ENCODE data around the gene LHFPL2.

The LHFPL2 gene

DNA sequence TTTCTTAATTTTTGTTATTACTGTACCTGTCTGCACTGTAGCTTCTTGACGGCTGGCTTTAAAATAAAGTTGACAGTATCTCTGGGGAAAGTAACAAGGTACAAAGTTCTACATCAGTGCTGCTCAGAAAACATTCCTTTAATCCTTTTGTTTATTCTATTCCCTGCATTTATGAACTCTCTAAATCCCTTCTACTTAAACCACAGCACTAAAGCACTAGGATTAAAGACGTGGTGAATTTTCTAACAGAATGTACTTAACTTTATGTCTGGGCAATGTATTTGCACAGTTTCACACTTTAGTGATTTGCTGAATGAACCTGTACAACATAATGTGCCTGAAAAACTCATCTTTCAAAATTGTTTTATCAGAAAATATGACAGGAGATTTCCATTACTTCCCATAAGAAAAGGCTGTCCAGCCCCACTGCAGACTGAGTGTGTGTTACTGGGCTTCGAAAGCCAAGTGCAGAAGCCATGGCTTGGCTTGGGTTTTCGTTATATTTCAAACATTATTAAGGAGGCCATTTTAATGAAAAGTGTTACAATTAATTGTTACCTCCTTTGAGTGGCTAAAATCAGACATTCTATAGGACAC, 43.8 kb downstream of the LHFPL2 start:
- no peaks in the 10 kb centered on the region for H3K9me3 Mint-ChIP-seq
- no peak for DNase-seq (ENCODE audit: low spot score in 2 of 2)
- no peak for ATAC-seq
- no peaks in the 10 kb centered on the region for H3K36me3 Mint-ChIP-seq
- no peaks in the 10 kb centered on the region for H3K4me1 Mint-ChIP-seq
- H3K4me3 Mint-ChIP-seq = no peak overlapping the region
- H3K27ac Mint-ChIP-seq = no peak overlapping the region

- H3K4me1 Mint-ChIP-seq = no peaks in the 10 kb centered on the region
- no peaks in the 10 kb centered on the region for H3K36me3 Mint-ChIP-seq
- DNase-seq (ENCODE audit: low spot score in 2 of 2) = no peak
- ATAC-seq = no peak
- H3K27ac Mint-ChIP-seq = no peak overlapping the region
- no peak overlapping the region for H3K4me3 Mint-ChIP-seq
- no peaks in the 10 kb centered on the region for H3K9me3 Mint-ChIP-seq
Observed at GRCh38 chr5:78603636-78604175, 44.9 kb downstream of the LHFPL2 start.

DNA sequence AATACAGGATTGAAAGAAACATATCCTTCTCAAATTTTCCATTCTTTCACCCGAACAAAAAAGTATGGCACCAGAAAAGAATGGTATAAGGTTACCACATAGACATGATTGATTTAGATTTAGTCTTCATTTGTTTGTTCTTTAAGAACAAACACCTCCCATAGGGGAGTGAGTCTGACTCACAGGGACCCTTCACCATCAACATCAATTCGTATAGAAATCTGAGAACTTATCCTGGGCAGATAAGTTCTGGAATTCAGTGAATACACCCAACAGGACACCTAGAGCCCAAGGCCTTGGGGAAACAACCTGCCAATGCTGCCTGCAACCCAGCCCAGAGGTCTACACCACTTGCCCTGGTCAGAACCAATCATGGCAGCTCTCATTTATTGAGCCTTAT, 46.2 kb downstream of the LHFPL2 start:
- Mint-ChIP-seq H3K9me3 (no peaks in the 10 kb centered on the region), H3K36me3 (no peaks in the 10 kb centered on the region), H3K4me1 (no peaks in the 10 kb centered on the region), H3K4me3 (no peak overlapping the region), H3K27ac (no peak overlapping the region)
- no peak for ATAC-seq
- no peak for DNase-seq (ENCODE audit: low spot score in 2 of 2)

DNA sequence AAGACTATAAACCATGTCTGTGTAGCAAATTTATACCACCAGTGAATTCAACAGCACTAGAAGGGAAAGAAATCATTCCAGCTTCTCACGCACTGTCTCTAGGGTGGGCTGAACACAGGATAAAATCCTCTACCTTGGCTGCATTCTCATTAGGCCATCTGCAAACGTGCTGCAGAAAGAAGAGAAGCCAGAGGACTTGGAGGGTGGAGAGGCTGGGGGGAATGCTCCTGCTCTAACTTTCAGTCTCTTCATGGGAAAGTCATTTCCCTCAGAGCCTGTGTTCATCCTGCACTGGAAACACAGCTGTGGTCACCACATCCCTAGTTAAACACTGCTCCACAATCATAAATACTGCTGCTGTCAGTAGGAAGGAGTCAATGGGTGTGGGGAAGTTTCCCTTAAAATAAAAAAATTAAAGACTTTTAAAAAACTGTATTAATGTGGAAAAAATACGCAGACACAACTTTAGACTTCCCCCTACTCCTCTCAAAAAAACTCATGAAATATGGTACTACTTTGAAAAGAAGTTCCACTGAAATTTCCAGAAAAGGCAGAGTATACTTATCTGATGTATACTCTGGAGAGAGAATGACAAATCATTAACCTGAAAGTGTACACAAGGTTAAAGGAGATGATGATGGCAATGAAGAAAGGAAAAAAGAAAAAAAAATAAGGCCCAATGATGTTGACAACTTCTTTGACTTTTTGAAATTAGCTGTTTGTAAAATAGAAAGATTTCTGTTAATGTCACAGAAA, 46.8 kb downstream of the LHFPL2 start:
- Mint-ChIP-seq H3K4me3 (no peak overlapping the region), H3K27ac (no peak overlapping the region)
- no peak for ATAC-seq

GRCh38 chr5:78600687-78601414, 47.7 kb downstream of the LHFPL2 start:
- DNase-seq (ENCODE audit: low spot score in 2 of 2) (no peak), ATAC-seq (no peak)
- no peak overlapping the region for H3K27ac Mint-ChIP-seq

More for the DNA sequence above, 46.8 kb downstream of the LHFPL2 start:
- DNase-seq (ENCODE audit: low spot score in 2 of 2) = no peak
- H3K9me3 Mint-ChIP-seq = no peaks in the 10 kb centered on the region
- H3K36me3 Mint-ChIP-seq = no peaks in the 10 kb centered on the region
- H3K4me1 Mint-ChIP-seq = no peaks in the 10 kb centered on the region

GRCh38 chr5:78598973-78599372, 49.6 kb downstream of the LHFPL2 start:
- no peak overlapping the region for H3K27ac Mint-ChIP-seq
- no peaks in the 10 kb centered on the region for H3K9me3 Mint-ChIP-seq
- H3K4me3 Mint-ChIP-seq = no peak overlapping the region
- ATAC-seq (no peak), DNase-seq (ENCODE audit: low spot score in 2 of 2) (no peak)
- H3K4me1 Mint-ChIP-seq = no peaks in the 10 kb centered on the region
- H3K36me3 Mint-ChIP-seq = no peaks in the 10 kb centered on the region

More at GRCh38 chr5:78600687-78601414, 47.7 kb downstream of the LHFPL2 start:
- no peaks in the 10 kb centered on the region for H3K36me3 Mint-ChIP-seq
- H3K4me3 Mint-ChIP-seq = no peak overlapping the region
- H3K9me3 Mint-ChIP-seq = no peaks in the 10 kb centered on the region
- H3K4me1 Mint-ChIP-seq = no peaks in the 10 kb centered on the region

- Mint-ChIP-seq H3K36me3 (no peaks in the 10 kb centered on the region), H3K4me3 (no peak overlapping the region), H3K4me1 (no peaks in the 10 kb centered on the region), H3K9me3 (no peaks in the 10 kb centered on the region), H3K27ac (no peak overlapping the region)
- DNase-seq (ENCODE audit: low spot score in 2 of 2) (no peak), ATAC-seq (no peak)
Observed at GRCh38 chr5:78597974-78598371, 50.6 kb downstream of the LHFPL2 start.

DNA sequence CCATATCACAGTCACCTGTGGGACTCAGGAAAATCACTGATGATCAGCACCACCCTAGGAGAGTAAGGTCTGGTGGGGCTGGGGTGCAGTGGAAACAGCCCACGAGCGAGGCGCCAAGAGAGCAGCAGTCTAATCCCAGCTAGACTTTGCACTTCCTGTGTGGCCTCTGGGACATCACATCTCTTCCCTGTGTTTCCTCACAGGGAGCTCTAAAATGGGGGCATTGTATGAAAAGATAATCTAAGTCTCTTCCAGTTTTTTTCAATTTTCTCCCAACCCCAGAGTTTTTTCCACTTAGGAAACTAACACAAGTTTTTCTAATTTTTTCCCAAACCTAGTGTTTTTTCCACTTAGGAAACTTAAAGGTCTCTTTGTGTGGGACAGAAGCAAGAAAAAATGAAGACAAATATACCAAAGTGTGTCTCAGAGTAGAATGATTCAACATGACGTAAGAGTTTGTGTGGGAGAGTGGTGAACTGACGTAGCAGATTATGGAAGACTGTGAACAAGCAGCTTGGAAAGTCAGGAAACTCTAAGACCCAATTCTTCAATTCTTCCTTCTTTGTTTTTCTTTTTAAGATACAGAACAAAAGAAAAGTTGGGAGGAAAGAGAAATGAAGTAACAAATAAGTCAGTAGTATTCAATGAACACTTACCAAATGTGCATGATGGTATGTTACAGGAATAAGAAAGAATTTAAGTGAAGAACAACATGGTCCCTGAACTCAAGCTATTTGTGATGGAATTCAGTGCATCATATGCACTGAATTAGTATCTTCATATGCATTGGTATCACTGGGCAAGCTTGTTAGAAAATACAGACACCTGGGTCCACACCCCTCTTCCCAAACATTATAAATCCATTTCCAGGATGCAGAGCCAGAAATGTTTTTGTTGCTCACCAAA, 51.3 kb downstream of the LHFPL2 start:
- H3K36me3 Mint-ChIP-seq = no peaks in the 10 kb centered on the region
- no peak overlapping the region for H3K4me3 Mint-ChIP-seq
- no peaks in the 10 kb centered on the region for H3K4me1 Mint-ChIP-seq
- DNase-seq (ENCODE audit: low spot score in 2 of 2) (no peak), ATAC-seq (no peak)
- H3K9me3 Mint-ChIP-seq = no peaks in the 10 kb centered on the region
- no peak overlapping the region for H3K27ac Mint-ChIP-seq

GRCh38 chr5:78595458-78595921, 53.1 kb downstream of the LHFPL2 start:
- Mint-ChIP-seq H3K36me3 (no peaks in the 10 kb centered on the region), H3K9me3 (no peaks in the 10 kb centered on the region), H3K4me3 (no peak overlapping the region), H3K27ac (no peak overlapping the region), H3K4me1 (no peaks in the 10 kb centered on the region)
- ATAC-seq = no peak
- no peak for DNase-seq (ENCODE audit: low spot score in 2 of 2)

GRCh38 chr5:78594610-78595457, 53.7 kb downstream of the LHFPL2 start:
- Mint-ChIP-seq H3K9me3 (no peaks in the 10 kb centered on the region), H3K27ac (no peak overlapping the region), H3K4me1 (no peaks in the 10 kb centered on the region), H3K4me3 (no peak overlapping the region), H3K36me3 (no peaks in the 10 kb centered on the region)
- ATAC-seq (peak; percentile 16), DNase-seq (ENCODE audit: low spot score in 2 of 2) (no peak)

GRCh38 chr5:78594021-78594420, 54.6 kb downstream of the LHFPL2 start:
- H3K9me3 Mint-ChIP-seq = no peaks in the 10 kb centered on the region
- no peak for ATAC-seq
- H3K36me3 Mint-ChIP-seq = no peaks in the 10 kb centered on the region
- H3K27ac Mint-ChIP-seq = no peak overlapping the region
- no peak for DNase-seq (ENCODE audit: low spot score in 2 of 2)
- no peak overlapping the region for H3K4me3 Mint-ChIP-seq
- H3K4me1 Mint-ChIP-seq = no peaks in the 10 kb centered on the region

DNA sequence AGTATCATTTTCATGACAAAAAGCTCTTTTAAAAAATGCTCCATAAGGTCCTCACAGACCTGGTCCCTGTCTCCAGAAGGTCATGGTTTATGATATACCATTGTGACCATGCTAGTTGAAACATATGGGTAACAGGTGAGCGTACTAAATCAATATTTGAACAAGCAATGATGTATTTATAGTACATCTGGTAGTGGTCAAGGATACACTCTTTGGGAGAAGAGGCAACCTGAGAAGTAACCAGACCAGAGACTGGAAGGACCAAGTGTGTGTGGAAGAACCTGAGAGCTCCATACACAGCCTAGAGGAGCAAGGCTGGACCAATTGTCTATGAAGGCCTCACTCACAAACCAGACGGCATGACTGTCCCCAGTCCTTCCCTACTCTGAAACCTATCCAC, 55.1 kb downstream of the LHFPL2 start:
- H3K27ac Mint-ChIP-seq = no peak overlapping the region
- no peak overlapping the region for H3K4me3 Mint-ChIP-seq
- ATAC-seq = no peak
- no peak for DNase-seq (ENCODE audit: low spot score in 2 of 2)
- H3K4me1 Mint-ChIP-seq = no peaks in the 10 kb centered on the region
- no peaks in the 10 kb centered on the region for H3K36me3 Mint-ChIP-seq
- no peaks in the 10 kb centered on the region for H3K9me3 Mint-ChIP-seq

GRCh38 chr5:78592735-78593386, 55.7 kb downstream of the LHFPL2 start:
- Mint-ChIP-seq H3K4me3 (no peak overlapping the region), H3K9me3 (no peaks in the 10 kb centered on the region), H3K27ac (no peak overlapping the region), H3K4me1 (no peaks in the 10 kb centered on the region), H3K36me3 (no peaks in the 10 kb centered on the region)
- DNase-seq (ENCODE audit: low spot score in 2 of 2) (no peak), ATAC-seq (no peak)

Data from stimulated activated effector memory CD8-positive, alpha-beta T cell treated with anti-CD3 and anti-CD28 coated beads, Interleukin-12 subunit alpha, Interleukin-12 subunit beta, amount 100 ng/mL, for 72 hours (primary cell).